GM06990 (cell line): Measurements from ENCODE around the gene HEATR3.
A peak's percentile ranks its signal among the peaks of the same experiment; 100 is the strongest.

ENCODE experiments used
- DNase-seq: peaks from one replicate; pipeline ENCODE4 v3.0.0-alpha.2; 2011; ENCODE audit not compliant: insufficient read length; ENCODE audit errors: extremely low read depth
- H3K27me3 ChIP-seq: replicated peaks from 2 replicates; pipeline ENCODE4 v1.6.0; 2011; ENCODE audit warnings: low read length; ENCODE audit not compliant: control insufficient read depth, insufficient read depth
- H3K36me3 ChIP-seq: 2 replicates; pipeline ENCODE4 v1.5.1; 2011; ENCODE audit warnings: low read length; ENCODE audit not compliant: control insufficient read depth, insufficient read depth
- H3K4me3 ChIP-seq: replicated peaks from 2 replicates; pipeline ENCODE4 v1.5.1; 2011; ENCODE audit warnings: low read depth, mild to moderate bottlenecking, control low read depth, low read length
- CTCF ChIP-seq: IDR thresholded peaks from 2 replicates; pipeline ENCODE4 v1.5.1; 2011; ENCODE audit warnings: low read length, control low read depth, mild to moderate bottlenecking, inconsistent platforms; ENCODE audit not compliant: insufficient read depth, poor library complexity, severe bottlenecking

The HEATR3 gene

GRCh38 chr16:50155925-50156324, 90.2 kb downstream of the HEATR3 start:
- Histone ChIP-seq H3K36me3 (no peaks in the 10 kb centered on the region; the same call in 1 of the 2 replicates), H3K4me3 (peak overlapping the region; percentile 90), H3K27me3 (no peaks in the 10 kb centered on the region)
- TF ChIP-seq CTCF: no peak
- DNase-seq: no peak
